K562 (cell line): Measurements from ENCODE around the gene GRIN2D. TPM values are rescaled to one million over a fixed set of nuclear protein-coding genes. Genes with fewer than 3 reads are reported as not detected.

Experiments used
- ARID2 ChIP-seq: fragments of 450-650 bp; IDR thresholded peaks from 2 replicates; pipeline ENCODE4 v1.6.1; 2017; ENCODE audit warnings: antibody characterized with exemption, mild to moderate bottlenecking
- BCL6 ChIP-seq: fragments of 250-450 bp; sonication (Bioruptor Pico); IDR thresholded peaks from 2 replicates; pipeline ENCODE4 v1.4.0; 2020
- DIDO1 ChIP-seq: fragments of 450-650 bp; IDR thresholded peaks from 2 replicates; pipeline ENCODE4 v1.6.1; 2016; ENCODE audit warnings: low read depth, missing biosample characterization, missing genetic modification characterization
- EP300 ChIP-seq: IDR thresholded peaks from 2 replicates; pipeline ENCODE4 v1.6.1; 2012; ENCODE audit warnings: low read length, improper control_type of control experiment
- HDGF ChIP-seq: fragments of 450-650 bp; IDR thresholded peaks from 2 replicates; pipeline ENCODE4 v1.6.1; 2016
- MAZ ChIP-seq, 2 experiments: fragments of 450-650 bp in 1 of 2; sonication (generic) in 1 of 2; formaldehyde crosslinking; IDR thresholded peaks in 1 of 2; conservative IDR thresholded peaks in 1 of 2; 2 replicates each; pipeline versions ENCODE4 v1.4.0 to v1.5.0; 2020; ENCODE audit warnings: mild to moderate bottlenecking in 1 of 2, missing genetic modification reagents in 1 of 2
- NR1H2 ChIP-seq: sonication (generic); formaldehyde crosslinking; IDR thresholded peaks from 2 replicates; pipeline ENCODE4 v1.4.0; 2020; ENCODE audit warnings: mild to moderate bottlenecking, missing genetic modification reagents
- NR3C1 ChIP-seq: sonication (generic); formaldehyde crosslinking; IDR thresholded peaks from 2 replicates; pipeline ENCODE4 v1.8.1; 2022; ENCODE audit warnings: missing genetic modification reagents
- TAF15 ChIP-seq: fragments of 200-400 bp; formaldehyde crosslinking; IDR thresholded peaks from 2 replicates; pipeline ENCODE4 v1.6.1; 2017; ENCODE audit warnings: mild to moderate bottlenecking, low read depth, low read length, moderate library complexity
- TCF7 ChIP-seq: sonication (generic); IDR thresholded peaks from 2 replicates; pipeline ENCODE4 v1.6.1; 2016; ENCODE audit warnings: antibody characterized with exemption, borderline replicate concordance
- THRAP3 ChIP-seq: fragments of 450-650 bp; IDR thresholded peaks from 2 replicates; pipeline ENCODE4 v1.6.1; 2016; ENCODE audit warnings: mild to moderate bottlenecking, inconsistent platforms, borderline replicate concordance
- ZBTB7A ChIP-seq: IDR thresholded peaks from 2 replicates; pipeline ENCODE4 v1.6.1; 2011; ENCODE audit warnings: low read depth, mild to moderate bottlenecking, low read length, moderate library complexity, borderline replicate concordance; ENCODE audit not compliant: control insufficient read depth
- ZNF232 ChIP-seq: sonication (generic); formaldehyde crosslinking; IDR thresholded peaks from 2 replicates; pipeline ENCODE4 v1.8.0; 2022; ENCODE audit warnings: mild to moderate bottlenecking, missing genetic modification reagents
- ZNF707 ChIP-seq: fragments of 250-450 bp; sonication (Bioruptor Pico); conservative IDR thresholded peaks from 2 replicates; pipeline ENCODE4 v1.8.0; 2022; ENCODE audit warnings: inconsistent platforms, mild to moderate bottlenecking, moderate library complexity
- ZNF717 ChIP-seq: fragments of 250-450 bp; sonication (Bioruptor Pico); IDR thresholded peaks from 2 replicates; pipeline ENCODE4 v1.5.0; 2021
- ZNF830 ChIP-seq: fragments of 250-450 bp; sonication (Bioruptor Pico); IDR thresholded peaks from 2 replicates; pipeline ENCODE4 v1.5.0; 2021; ENCODE audit warnings: mild to moderate bottlenecking
- polyA plus RNA-seq, 8 experiments: library from polyadenylated mRNA; depleted of rRNA in 4 of 8; stranded (reverse) in 5 of 8; unstranded in 3 of 8; fragments of >200 nt; fragmentation: Nextera tagmentation in 2 of 8; fragmentation: Illumina TruSeq in 1 of 8; extraction: Ambion mirVana in 2 of 8; extraction: Trizol in 1 of 8; gene quantifications; 2 replicates each; pipeline versions ENCODE4 v1.2.1 to v1.2.3, GENCODE V29; 2011 to 2014; ENCODE audit warnings: inconsistent platforms in 1 of 8, missing spikeins in 1 of 8
- total RNA-seq, 7 experiments: library from RNA; depleted of rRNA in 6 of 7; stranded (reverse); fragments of >200 nt in 6 of 7; fragmentation: Illumina TruSeq in 2 of 7; extraction: Trizol in 2 of 7; gene quantifications; 2 replicates each; pipeline versions ENCODE4 v1.2.1 to v1.2.3, GENCODE V29; 2011 to 2021; ENCODE audit warnings: low replicate concordance in 1 of 7
- TF ChIP-seq, protein P1 (sequence below): fragments of 450-650 bp; formaldehyde crosslinking; IDR thresholded peaks from 2 replicates; pipeline ENCODE4 v1.4.0; 2020; ENCODE audit warnings: mild to moderate bottlenecking
- TF ChIP-seq, protein P2 (sequence below): sonication (generic); formaldehyde crosslinking; IDR thresholded peaks from 2 replicates; pipeline ENCODE4 v1.8.1; 2022; ENCODE audit warnings: missing genetic modification reagents
- TF ChIP-seq, protein P3 (sequence below): fragments of 450-650 bp; IDR thresholded peaks from 2 replicates; pipeline ENCODE4 v1.6.1; 2017; ENCODE audit warnings: antibody characterized with exemption, mild to moderate bottlenecking
- TF ChIP-seq, protein P4 (sequence below), 2 experiments: fragments of 450-650 bp in 1 of 2; sonication (generic) in 1 of 2; formaldehyde crosslinking; conservative IDR thresholded peaks; 2 replicates each; pipeline versions ENCODE4 v1.4.0 to v1.8.1; 2020 to 2022; ENCODE audit warnings: mild to moderate bottlenecking in 1 of 2, missing genetic modification reagents in 1 of 2

GRIN2D gene
- total and polyA plus RNA-seq, 9 of the 15 experiments (the other 6 are each of a cell fraction or from before 2014, with no cell fraction given): 0.32 to 31.5 (median 1.8) TPM

DNA sequence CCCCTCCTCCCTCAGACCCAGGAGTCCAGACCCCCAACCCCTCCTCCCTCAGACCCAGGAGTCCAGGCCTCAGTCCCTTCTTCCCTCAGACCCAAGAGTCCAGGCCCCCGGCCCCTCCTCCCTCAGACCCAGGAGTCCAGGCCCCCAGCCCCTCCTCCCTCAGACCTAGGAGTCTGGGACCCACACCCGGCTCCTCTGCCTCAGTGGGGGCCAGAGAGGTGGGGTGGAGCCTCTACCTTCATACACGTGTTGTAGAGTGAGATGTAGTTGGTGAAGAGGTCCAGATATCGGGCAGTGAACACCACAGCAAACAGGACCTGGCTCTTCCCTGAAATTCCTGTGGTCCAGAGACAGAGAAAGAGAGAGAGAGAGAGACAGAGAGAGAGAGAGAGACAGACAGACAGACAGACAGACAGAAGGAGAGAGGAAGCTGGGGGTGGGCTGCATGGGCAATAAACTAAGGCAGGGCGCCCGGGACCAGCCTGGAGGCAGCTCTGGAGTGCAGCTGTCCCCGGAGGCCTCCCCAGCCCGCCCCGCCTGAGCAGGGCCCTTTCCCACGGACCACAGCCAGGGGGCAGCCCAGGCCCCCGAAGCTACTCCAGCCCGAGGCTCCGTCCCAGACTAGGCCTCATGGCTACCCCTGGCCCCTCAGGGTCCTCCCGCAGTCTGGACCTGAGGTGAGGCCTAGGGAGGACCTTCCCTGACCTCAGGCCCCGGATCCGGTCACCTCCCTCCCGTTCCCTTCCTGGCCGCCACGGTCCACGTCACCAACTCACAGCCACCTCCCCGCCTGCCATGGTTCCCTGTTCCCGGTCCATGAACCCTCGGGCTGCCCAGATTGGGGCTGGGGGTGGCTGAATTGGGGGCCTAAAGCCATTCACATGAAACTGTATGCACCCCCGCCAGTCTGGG lies 3.0 kb upstream of the GRIN2D start (continued):
- peak; percentile 64; the same call in 1 of the 2 replicates for TF ChIP-seq HDGF
- no peak for TF ChIP-seq ARID2
- TF ChIP-seq, protein P1, sequence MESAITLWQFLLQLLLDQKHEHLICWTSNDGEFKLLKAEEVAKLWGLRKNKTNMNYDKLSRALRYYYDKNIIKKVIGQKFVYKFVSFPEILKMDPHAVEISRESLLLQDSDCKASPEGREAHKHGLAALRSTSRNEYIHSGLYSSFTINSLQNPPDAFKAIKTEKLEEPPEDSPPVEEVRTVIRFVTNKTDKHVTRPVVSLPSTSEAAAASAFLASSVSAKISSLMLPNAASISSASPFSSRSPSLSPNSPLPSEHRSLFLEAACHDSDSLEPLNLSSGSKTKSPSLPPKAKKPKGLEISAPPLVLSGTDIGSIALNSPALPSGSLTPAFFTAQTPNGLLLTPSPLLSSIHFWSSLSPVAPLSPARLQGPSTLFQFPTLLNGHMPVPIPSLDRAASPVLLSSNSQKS (CRISPR knock-in tag): no peak
- TF ChIP-seq, protein P2, sequence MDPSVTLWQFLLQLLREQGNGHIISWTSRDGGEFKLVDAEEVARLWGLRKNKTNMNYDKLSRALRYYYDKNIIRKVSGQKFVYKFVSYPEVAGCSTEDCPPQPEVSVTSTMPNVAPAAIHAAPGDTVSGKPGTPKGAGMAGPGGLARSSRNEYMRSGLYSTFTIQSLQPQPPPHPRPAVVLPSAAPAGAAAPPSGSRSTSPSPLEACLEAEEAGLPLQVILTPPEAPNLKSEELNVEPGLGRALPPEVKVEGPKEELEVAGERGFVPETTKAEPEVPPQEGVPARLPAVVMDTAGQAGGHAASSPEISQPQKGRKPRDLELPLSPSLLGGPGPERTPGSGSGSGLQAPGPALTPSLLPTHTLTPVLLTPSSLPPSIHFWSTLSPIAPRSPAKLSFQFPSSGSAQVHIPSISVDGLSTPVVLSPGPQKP: no peak
- TF ChIP-seq, protein P3, sequence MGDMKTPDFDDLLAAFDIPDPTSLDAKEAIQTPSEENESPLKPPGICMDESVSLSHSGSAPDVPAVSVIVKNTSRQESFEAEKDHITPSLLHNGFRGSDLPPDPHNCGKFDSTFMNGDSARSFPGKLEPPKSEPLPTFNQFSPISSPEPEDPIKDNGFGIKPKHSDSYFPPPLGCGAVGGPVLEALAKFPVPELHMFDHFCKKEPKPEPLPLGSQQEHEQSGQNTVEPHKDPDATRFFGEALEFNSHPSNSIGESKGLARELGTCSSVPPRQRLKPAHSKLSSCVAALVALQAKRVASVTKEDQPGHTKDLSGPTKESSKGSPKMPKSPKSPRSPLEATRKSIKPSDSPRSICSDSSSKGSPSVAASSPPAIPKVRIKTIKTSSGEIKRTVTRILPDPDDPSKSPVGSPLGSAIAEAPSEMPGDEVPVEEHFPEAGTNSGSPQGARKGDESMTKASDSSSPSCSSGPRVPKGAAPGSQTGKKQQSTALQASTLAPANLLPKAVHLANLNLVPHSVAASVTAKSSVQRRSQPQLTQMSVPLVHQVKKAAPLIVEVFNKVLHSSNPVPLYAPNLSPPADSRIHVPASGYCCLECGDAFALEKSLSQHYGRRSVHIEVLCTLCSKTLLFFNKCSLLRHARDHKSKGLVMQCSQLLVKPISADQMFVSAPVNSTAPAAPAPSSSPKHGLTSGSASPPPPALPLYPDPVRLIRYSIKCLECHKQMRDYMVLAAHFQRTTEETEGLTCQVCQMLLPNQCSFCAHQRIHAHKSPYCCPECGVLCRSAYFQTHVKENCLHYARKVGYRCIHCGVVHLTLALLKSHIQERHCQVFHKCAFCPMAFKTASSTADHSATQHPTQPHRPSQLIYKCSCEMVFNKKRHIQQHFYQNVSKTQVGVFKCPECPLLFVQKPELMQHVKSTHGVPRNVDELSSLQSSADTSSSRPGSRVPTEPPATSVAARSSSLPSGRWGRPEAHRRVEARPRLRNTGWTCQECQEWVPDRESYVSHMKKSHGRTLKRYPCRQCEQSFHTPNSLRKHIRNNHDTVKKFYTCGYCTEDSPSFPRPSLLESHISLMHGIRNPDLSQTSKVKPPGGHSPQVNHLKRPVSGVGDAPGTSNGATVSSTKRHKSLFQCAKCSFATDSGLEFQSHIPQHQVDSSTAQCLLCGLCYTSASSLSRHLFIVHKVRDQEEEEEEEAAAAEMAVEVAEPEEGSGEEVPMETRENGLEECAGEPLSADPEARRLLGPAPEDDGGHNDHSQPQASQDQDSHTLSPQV: peak; percentile 74
- peak; percentile 96 for TF ChIP-seq ZBTB7A
- TF ChIP-seq TCF7: peak; percentile 16; the same call in 1 of the 2 replicates
- 0 out of 2 replicates have a peak, but pooled peaks have one; percentile 54 for TF ChIP-seq NR1H2
- no peak for TF ChIP-seq ZNF707 (CRISPR knock-in tag)
- TF ChIP-seq ZNF717: no peak
- peak; percentile 77 for TF ChIP-seq ZNF232 (CRISPR knock-in tag)
- TF ChIP-seq, protein P4, sequence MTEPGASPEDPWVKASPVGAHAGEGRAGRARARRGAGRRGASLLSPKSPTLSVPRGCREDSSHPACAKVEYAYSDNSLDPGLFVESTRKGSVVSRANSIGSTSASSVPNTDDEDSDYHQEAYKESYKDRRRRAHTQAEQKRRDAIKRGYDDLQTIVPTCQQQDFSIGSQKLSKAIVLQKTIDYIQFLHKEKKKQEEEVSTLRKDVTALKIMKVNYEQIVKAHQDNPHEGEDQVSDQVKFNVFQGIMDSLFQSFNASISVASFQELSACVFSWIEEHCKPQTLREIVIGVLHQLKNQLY (CRISPR knock-in tag; conservative IDR thresholded peaks at IDR 0.05): no peak
- TF ChIP-seq BCL6 (CRISPR knock-in tag): no peak
- TF ChIP-seq ZNF830: no peak
- peak; percentile 90 to 97 for TF ChIP-seq MAZ (CRISPR knock-in tag; conservative IDR thresholded peaks at IDR 0.05 in 1 of 2, IDR thresholded peaks at IDR 0.05 in 1 of 2)
- TF ChIP-seq NR3C1 (CRISPR knock-in tag): peak; percentile 68; the same call in 1 of the 2 replicates
- no peak for TF ChIP-seq EP300
- TF ChIP-seq TAF15: no peak
- TF ChIP-seq THRAP3: no peak
- peak; percentile 65; the same call in 1 of the 2 replicates for TF ChIP-seq DIDO1 (tag)
